ENCODE data around the gene NT5C1B.

- TF ChIP-seq CTCF (IDR thresholded peaks at IDR 0.05): no peak
- TF ChIP-seq POLR2A (IDR thresholded peaks at IDR 0.05): no peak
These were observed 66.8 kb downstream of the NT5C1B start for GRCh38 chr2:18522484-18523146.

Data from body of pancreas (tissue), 4 donors.